Measurements from ENCODE around the gene TTF1.

DNA sequence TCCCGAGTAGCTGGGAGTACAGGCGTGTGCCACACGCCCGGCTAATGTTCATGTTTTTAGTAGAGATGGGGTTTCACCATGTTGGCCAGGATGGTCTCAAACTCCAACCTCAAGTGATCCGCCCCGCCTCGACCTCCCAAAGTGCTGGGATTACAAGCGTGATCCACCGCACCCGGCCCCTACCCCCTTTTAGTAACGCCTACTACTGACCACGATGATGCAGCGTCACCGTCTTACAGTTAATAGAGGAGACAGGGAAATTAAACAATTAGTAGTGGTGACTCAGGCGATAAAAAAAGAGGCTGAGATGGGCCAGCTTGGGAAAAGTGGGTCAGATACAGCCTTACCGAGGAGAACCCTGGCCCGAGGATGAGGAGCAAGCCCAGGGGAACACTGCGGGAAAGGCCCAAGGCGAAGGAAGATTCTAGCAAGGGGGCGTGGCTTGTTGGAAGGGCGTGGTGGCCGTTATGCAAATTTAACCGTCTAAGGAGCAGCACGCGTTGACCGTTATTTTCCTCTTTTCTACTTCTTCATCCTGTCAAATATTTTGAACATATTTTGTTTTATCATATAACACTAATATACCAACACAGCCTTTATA is 50.2 kb downstream of the TTF1 start:
- TF ChIP-seq MEIS2 (CRISPR knock-in tag; IDR thresholded peaks at IDR 0.05) (no peak), CENPX (CRISPR knock-in tag; IDR thresholded peaks at IDR 0.05) (no peak), EP300 (IDR thresholded peaks at IDR 0.05; ENCODE audit: low read depth in 2 of 2, low read length in 2 of 2) (no peak), EP300 (CRISPR knock-in tag; IDR thresholded peaks at IDR 0.05; ENCODE audit: borderline replicate concordance) (no peak), MZF1 (CRISPR knock-in tag; IDR thresholded peaks at IDR 0.05; ENCODE audit: borderline replicate concordance) (no peak), PRPF4 (IDR thresholded peaks at IDR 0.05; ENCODE audit: low read depth, low read length, poor library complexity, severe bottlenecking) (no peak), ZFP62 (CRISPR knock-in tag; IDR thresholded peaks at IDR 0.05) (no peak), ZNF501 (CRISPR knock-in tag; IDR thresholded peaks at IDR 0.05) (no peak)
- TF ChIP-seq, protein P1, sequence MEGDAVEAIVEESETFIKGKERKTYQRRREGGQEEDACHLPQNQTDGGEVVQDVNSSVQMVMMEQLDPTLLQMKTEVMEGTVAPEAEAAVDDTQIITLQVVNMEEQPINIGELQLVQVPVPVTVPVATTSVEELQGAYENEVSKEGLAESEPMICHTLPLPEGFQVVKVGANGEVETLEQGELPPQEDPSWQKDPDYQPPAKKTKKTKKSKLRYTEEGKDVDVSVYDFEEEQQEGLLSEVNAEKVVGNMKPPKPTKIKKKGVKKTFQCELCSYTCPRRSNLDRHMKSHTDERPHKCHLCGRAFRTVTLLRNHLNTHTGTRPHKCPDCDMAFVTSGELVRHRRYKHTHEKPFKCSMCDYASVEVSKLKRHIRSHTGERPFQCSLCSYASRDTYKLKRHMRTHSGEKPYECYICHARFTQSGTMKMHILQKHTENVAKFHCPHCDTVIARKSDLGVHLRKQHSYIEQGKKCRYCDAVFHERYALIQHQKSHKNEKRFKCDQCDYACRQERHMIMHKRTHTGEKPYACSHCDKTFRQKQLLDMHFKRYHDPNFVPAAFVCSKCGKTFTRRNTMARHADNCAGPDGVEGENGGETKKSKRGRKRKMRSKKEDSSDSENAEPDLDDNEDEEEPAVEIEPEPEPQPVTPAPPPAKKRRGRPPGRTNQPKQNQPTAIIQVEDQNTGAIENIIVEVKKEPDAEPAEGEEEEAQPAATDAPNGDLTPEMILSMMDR (CRISPR knock-in tag; IDR thresholded peaks at IDR 0.05): no peak
- TF ChIP-seq, protein P2, sequence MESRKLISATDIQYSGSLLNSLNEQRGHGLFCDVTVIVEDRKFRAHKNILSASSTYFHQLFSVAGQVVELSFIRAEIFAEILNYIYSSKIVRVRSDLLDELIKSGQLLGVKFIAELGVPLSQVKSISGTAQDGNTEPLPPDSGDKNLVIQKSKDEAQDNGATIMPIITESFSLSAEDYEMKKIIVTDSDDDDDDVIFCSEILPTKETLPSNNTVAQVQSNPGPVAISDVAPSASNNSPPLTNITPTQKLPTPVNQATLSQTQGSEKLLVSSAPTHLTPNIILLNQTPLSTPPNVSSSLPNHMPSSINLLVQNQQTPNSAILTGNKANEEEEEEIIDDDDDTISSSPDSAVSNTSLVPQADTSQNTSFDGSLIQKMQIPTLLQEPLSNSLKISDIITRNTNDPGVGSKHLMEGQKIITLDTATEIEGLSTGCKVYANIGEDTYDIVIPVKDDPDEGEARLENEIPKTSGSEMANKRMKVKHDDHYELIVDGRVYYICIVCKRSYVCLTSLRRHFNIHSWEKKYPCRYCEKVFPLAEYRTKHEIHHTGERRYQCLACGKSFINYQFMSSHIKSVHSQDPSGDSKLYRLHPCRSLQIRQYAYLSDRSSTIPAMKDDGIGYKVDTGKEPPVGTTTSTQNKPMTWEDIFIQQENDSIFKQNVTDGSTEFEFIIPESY (CRISPR knock-in tag; IDR thresholded peaks at IDR 0.05): no peak
- TF ChIP-seq, protein P3, sequence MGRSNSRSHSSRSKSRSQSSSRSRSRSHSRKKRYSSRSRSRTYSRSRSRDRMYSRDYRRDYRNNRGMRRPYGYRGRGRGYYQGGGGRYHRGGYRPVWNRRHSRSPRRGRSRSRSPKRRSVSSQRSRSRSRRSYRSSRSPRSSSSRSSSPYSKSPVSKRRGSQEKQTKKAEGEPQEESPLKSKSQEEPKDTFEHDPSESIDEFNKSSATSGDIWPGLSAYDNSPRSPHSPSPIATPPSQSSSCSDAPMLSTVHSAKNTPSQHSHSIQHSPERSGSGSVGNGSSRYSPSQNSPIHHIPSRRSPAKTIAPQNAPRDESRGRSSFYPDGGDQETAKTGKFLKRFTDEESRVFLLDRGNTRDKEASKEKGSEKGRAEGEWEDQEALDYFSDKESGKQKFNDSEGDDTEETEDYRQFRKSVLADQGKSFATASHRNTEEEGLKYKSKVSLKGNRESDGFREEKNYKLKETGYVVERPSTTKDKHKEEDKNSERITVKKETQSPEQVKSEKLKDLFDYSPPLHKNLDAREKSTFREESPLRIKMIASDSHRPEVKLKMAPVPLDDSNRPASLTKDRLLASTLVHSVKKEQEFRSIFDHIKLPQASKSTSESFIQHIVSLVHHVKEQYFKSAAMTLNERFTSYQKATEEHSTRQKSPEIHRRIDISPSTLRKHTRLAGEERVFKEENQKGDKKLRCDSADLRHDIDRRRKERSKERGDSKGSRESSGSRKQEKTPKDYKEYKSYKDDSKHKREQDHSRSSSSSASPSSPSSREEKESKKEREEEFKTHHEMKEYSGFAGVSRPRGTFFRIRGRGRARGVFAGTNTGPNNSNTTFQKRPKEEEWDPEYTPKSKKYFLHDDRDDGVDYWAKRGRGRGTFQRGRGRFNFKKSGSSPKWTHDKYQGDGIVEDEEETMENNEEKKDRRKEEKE (IDR thresholded peaks at IDR 0.05): no peak
- TF ChIP-seq, protein P4, sequence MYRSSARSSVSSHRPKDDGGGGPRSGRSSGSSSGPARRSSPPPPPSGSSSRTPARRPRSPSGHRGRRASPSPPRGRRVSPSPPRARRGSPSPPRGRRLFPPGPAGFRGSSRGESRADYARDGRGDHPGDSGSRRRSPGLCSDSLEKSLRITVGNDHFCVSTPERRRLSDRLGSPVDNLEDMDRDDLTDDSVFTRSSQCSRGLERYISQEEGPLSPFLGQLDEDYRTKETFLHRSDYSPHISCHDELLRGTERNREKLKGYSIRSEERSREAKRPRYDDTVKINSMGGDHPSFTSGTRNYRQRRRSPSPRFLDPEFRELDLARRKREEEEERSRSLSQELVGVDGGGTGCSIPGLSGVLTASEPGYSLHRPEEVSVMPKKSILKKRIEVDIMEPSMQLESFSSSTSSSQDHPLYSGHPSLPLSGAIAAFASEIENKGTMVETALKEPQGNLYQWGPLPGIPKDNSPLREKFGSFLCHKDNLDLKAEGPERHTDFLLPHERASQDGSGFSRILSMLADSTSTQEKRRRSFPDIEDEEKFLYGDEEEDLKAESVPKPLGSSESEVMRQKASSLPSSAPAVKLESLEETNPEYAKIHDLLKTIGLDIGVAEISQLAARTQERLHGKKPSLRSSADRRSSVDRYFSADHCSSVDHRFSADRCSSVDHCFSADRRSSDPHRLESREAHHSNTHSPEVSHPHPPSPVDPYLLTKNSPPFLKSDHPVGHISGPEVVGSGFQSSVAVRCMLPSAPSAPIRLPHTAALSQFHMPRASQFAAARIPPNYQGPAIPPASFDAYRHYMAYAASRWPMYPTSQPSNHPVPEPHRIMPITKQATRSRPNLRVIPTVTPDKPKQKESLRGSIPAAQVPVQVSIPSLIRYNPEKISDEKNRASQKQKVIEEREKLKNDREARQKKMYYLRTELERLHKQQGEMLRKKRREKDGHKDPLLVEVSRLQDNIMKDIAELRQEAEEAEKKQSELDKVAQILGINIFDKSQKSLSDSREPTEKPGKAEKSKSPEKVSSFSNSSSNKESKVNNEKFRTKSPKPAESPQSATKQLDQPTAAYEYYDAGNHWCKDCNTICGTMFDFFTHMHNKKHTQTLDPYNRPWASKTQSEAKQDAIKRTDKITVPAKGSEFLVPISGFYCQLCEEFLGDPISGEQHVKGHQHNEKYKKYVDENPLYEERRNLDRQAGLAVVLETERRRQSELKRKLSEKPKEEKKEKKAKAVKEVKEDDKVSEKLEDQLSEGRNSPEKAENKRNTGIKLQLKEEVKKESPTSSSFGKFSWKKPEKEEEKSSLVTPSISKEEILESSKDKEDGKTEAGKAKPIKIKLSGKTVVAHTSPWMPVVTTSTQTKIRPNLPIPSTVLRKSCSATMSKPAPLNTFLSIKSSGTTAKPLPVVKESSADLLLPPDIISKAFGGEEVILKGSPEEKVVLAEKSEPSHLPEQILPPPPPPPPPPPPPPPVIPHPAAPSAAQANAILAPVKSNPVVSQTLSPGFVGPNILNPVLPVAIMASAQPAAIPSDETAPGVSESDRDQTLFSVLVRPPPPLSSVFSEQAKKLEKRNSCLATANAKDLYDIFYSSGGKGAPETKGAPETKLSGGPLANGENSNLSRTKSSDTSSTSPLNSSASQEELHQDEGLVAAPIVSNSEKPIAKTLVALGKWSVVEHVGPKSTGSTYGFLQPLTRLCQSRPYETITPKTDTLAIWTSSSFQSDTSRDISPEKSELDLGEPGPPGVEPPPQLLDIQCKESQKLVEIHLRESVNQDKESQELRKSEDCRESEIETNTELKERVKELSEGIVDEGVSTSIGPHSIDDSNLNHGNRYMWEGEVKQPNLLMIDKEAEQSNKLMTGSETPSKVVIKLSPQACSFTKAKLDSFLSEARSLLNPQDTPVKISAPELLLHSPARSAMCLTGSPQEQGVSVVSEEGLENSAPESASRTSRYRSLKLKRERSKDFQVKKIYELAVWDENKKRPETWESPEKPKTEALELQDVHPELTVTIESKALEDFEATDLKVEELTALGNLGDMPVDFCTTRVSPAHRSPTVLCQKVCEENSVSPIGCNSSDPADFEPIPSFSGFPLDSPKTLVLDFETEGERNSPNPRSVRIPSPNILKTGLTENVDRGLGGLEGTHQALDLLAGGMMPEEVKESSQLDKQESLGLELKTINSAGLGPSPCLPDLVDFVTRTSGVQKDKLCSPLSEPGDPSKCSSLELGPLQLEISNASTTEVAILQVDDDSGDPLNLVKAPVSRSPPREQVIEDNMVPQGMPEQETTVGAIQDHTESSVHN (CRISPR knock-in tag; IDR thresholded peaks at IDR 0.05): no peak
- TF ChIP-seq, protein P5, sequence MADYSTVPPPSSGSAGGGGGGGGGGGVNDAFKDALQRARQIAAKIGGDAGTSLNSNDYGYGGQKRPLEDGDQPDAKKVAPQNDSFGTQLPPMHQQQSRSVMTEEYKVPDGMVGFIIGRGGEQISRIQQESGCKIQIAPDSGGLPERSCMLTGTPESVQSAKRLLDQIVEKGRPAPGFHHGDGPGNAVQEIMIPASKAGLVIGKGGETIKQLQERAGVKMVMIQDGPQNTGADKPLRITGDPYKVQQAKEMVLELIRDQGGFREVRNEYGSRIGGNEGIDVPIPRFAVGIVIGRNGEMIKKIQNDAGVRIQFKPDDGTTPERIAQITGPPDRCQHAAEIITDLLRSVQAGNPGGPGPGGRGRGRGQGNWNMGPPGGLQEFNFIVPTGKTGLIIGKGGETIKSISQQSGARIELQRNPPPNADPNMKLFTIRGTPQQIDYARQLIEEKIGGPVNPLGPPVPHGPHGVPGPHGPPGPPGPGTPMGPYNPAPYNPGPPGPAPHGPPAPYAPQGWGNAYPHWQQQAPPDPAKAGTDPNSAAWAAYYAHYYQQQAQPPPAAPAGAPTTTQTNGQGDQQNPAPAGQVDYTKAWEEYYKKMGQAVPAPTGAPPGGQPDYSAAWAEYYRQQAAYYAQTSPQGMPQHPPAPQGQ (CRISPR knock-in tag; IDR thresholded peaks at IDR 0.05; ENCODE audit: borderline replicate concordance): no peak

All from HepG2 (cell line).